GM12874 (cell line): ENCODE results near the gene ACYP1.

ENCODE experiments used
- CTCF ChIP-seq: IDR thresholded peaks from 2 replicates; pipeline ENCODE4 v1.5.1; 2011; ENCODE audit warnings: low read depth, mild to moderate bottlenecking, control low read depth, low read length, moderate library complexity; ENCODE audit not compliant: insufficient read depth

Gene ACYP1

GRCh38 chr14:75016815-75017214 is 47.0 kb downstream of the ACYP1 start:
- no peak for TF ChIP-seq CTCF

- no peak for TF ChIP-seq CTCF
These were observed 48.3 kb downstream of the ACYP1 start for GRCh38 chr14:75015496-75015895.

GRCh38 chr14:75013290-75013689 is 50.5 kb downstream of the ACYP1 start:
- no peak for TF ChIP-seq CTCF

GRCh38 chr14:75011356-75011994 is 52.3 kb downstream of the ACYP1 start:
- no peak for TF ChIP-seq CTCF

- no peak for TF ChIP-seq CTCF
These were observed 53.2 kb downstream of the ACYP1 start for GRCh38 chr14:75010472-75011093.

GRCh38 chr14:75009176-75009575 is 54.6 kb downstream of the ACYP1 start:
- TF ChIP-seq CTCF: no peak

GRCh38 chr14:75005357-75005756 is 58.5 kb downstream of the ACYP1 start:
- no peak for TF ChIP-seq CTCF
